Adrenal gland (tissue), 12 donors: ENCODE data around the gene THAP9. TPM values are rescaled to one million over a fixed set of nuclear protein-coding genes. Genes with fewer than 3 reads are reported as not detected.

Experiments
- DNase-seq, 7 donors: peaks; one replicate each; pipeline ENCODE4 v3.0.0-alpha.2; 2019 to 2020
- H3K27ac ChIP-seq, 5 donors: fragments of 200-600 bp; sonication (generic) in 4 of 5; 1 replicate in 3 of 5; 2 replicates in 2 of 5; pipeline versions ENCODE4 v1.5.1 to v1.8.0; 2016 to 2020; ENCODE audit warnings: mild to moderate bottlenecking in 1 of 5
- H3K27me3 ChIP-seq: fragments of 200-600 bp; 2 replicates; pipeline ENCODE4 v1.8.0; 2021
- H3K36me3 ChIP-seq, 2 donors: fragments of 200-600 bp; replicated peaks in 1 of 2; 1 replicate in 1 of 2; 2 replicates in 1 of 2; pipeline versions ENCODE4 v1.5.1 to v1.8.0; 2018 to 2022
- H3K4me1 ChIP-seq, 2 donors: fragments of 200-600 bp; replicated peaks in 1 of 2; 1 replicate in 1 of 2; 2 replicates in 1 of 2; pipeline versions ENCODE4 v1.5.1 to v1.8.0; 2018 to 2021
- H3K4me3 ChIP-seq, 4 donors: fragments of 200-600 bp; sonication (generic) in 3 of 4; one replicate each; pipeline ENCODE4 v1.5.1; 2016 to 2018
- H3K9me3 ChIP-seq, 3 donors: fragments of 200-600 bp; sonication (generic) in 1 of 3; replicated peaks in 1 of 3; 1 replicate in 2 of 3; 2 replicates in 1 of 3; pipeline versions ENCODE4 v1.5.1 to v1.8.0; 2016 to 2021
- CTCF ChIP-seq, 6 experiments: fragments of 450-650 bp in 4 of 6; fragments of 200-600 bp in 2 of 6; sonication (generic) in 1 of 6; IDR thresholded peaks; 1 replicate in 5 of 6; 2 replicates in 1 of 6; pipeline versions ENCODE4 v1.5.1 to v1.8.0; 2016 to 2021; ENCODE audit warnings: antibody characterized with exemption in 6 of 6, mild to moderate bottlenecking in 2 of 6, moderate library complexity in 1 of 6
- POLR2A ChIP-seq, 2 donors: fragments of 450-650 bp; IDR thresholded peaks; one replicate each; pipeline ENCODE4 v1.6.1; 2017; ENCODE audit warnings: antibody characterized with exemption in 2 of 2, mild to moderate bottlenecking in 2 of 2, moderate library complexity in 1 of 2
- WGBS, 4 donors: extraction: QIAGEN DNeasy Blood & Tissue Kit in 2 of 4; methylation state at CpG; one replicate each; pipeline versions ENCODE4 v1.1.5 to v1.1.7; 2013 to 2017; 5-methylcytosine and 5-hydroxymethylcytosine counted together
- intact Hi-C, 2 donors: fragments of 100-400 bp; cut with DNase I; formaldehyde crosslinking; loops; one replicate each; pipeline versions ENCODE4 v1.14.1 to v1.15.0; 2022 to 2023
- polyA plus RNA-seq, 3 donors: library from polyadenylated mRNA; stranded (reverse); fragments of 200-250 nt in 2 of 3; fragments of 350-450 nt in 1 of 3; fragmentation: Illumina TruSeq in 1 of 3; extraction: RNeasy Lipid Tissue Mini Kit (QIAGEN cat#74804) in 1 of 3; gene quantifications; one replicate each; pipeline ENCODE4 v1.2.3, GENCODE V29; 2013 to 2014
- small RNA-seq, 2 donors: library from RNA; depleted of rRNA; stranded (forward); fragments of <200 nt; gene quantifications; one replicate each; pipeline ENCODE3, GENCODE V24; 2016
- total RNA-seq, 9 donors: library from RNA; depleted of rRNA in 4 of 9; stranded (reverse); fragments of >200 nt in 4 of 9; fragments of 120-200 nt in 1 of 9; fragmentation: NEBNext Ultra II Directional in 1 of 9; extraction: Animal tissue kit (Norgen Biotek cat#: 25700) in 1 of 9; gene quantifications; one replicate each; pipeline versions ENCODE4 v1.1.0 to v1.2.4, GENCODE V29; 2013 to 2023
- donor health status: healthy with polysubstance abuse.
- donor health status: Bipolar disorder and iron deficiency.
- donor health status: DM: yes; HTN: yes; CAD: no.
- donor health status: DM: no; HTN: no; CAD: no.
- donor health status: DM: no; HTN: no; CAD: no.
- donor health status: DM: yes; HTN: yes; CAD: no.

The THAP9 gene
- total and polyA plus RNA-seq, 12 donors: 2.2 to 12.3 (median 4.0) TPM

- H3K36me3 ChIP-seq: peaks cover 0 to 4% of the 10 kb centered on the region in 2 donors
- H3K4me1 ChIP-seq: peaks cover 0 to 5% of the 10 kb centered on the region in 2 donors
- H3K27me3 ChIP-seq: no peaks in the 10 kb centered on the region
- intact Hi-C loops: no loop called here
- 93 to 100% (median 96%) methylated on average over 2 of the region's 2 CpGs for WGBS, 4 donors
- no peak for DNase-seq
- H3K27ac ChIP-seq: no peak overlapping the region
- no peak overlapping the region for H3K4me3 ChIP-seq
- TF ChIP-seq CTCF (IDR thresholded peaks at IDR 0.05) (no peak), POLR2A (IDR thresholded peaks at IDR 0.05) (no peak)
- no peaks in the 10 kb centered on the region for H3K9me3 ChIP-seq
Measured at GRCh38 chr4:82965763-82966162, 65.2 kb downstream of the THAP9 start.

- intact Hi-C loops: no loop called here
- TF ChIP-seq POLR2A (IDR thresholded peaks at IDR 0.05) (no peak), CTCF (IDR thresholded peaks at IDR 0.05) (no peak)
- no peak for DNase-seq
- Histone ChIP-seq H3K4me3 (no peak overlapping the region), H3K36me3 (peaks cover 0 to 4% of the 10 kb centered on the region in 2 donors), H3K27ac (no peak overlapping the region), H3K4me1 (no peaks in the 10 kb centered on the region), H3K27me3 (no peaks in the 10 kb centered on the region), H3K9me3 (no peaks in the 10 kb centered on the region)
- WGBS, 4 donors: 86 to 96% (median 93%) methylated on average over 4 of the region's 4 CpGs
Measured at GRCh38 chr4:82968972-82969371, 68.4 kb downstream of the THAP9 start.

- WGBS, 4 donors: 93 to 97% (median 96%) methylated on average over 2 of the region's 2 CpGs
- Histone ChIP-seq H3K27ac (no peak overlapping the region), H3K36me3 (peaks cover 0 to 5% of the 10 kb centered on the region in 2 donors), H3K4me3 (no peak overlapping the region), H3K9me3 (no peaks in the 10 kb centered on the region), H3K4me1 (no peaks in the 10 kb centered on the region), H3K27me3 (no peaks in the 10 kb centered on the region)
- no peak for DNase-seq
- intact Hi-C loops: no loop called here
- TF ChIP-seq POLR2A (IDR thresholded peaks at IDR 0.05) (no peak), CTCF (IDR thresholded peaks at IDR 0.05) (no peak)
Measured at GRCh38 chr4:82969414-82969813, 68.9 kb downstream of the THAP9 start.

Small RNAs within 50 kb of the gene (small RNA-seq; reads per million reads assigned to genes)
- gene RF00019: 0 reads per million in 2 donors

Other genes with a start within 250 kb of the THAP9 start
- gene SCD5, start 101.9 kb upstream of the THAP9 start, total RNA-seq: 100 to 1,000 TPM in 8 of 9 donors, 10 to 100 TPM in 1; 85.9 to 585 (median 384) TPM
- 100 to 1,000 TPM in 1 of 3 donors, 10 to 100 TPM in 2; 88.1 to 164 (median 96.2) TPM for gene SCD5, start 101.9 kb upstream of the THAP9 start, polyA plus RNA-seq
- gene SEC31A, start 9.6 kb upstream of the THAP9 start, total RNA-seq: 100 to 1,000 TPM; 137 to 276 (median 204) TPM
- 100 to 1,000 TPM; 182 to 355 (median 220) TPM for gene SEC31A, start 9.6 kb upstream of the THAP9 start, polyA plus RNA-seq
- 10 to 100 TPM in 5 of 9 donors, 1 to 10 TPM in 4; 6.8 to 18.2 (median 10.4) TPM for gene LIN54, start 110.1 kb downstream of the THAP9 start, total RNA-seq
- gene LIN54, start 110.1 kb downstream of the THAP9 start, polyA plus RNA-seq: 10 to 100 TPM in 1 of 3 donors, 1 to 10 TPM in 2; 1.4 to 11.0 (median 2.0) TPM
- 10 to 100 TPM; 36.5 to 89.4 (median 46.1) TPM for gene COPS4, start 134.4 kb downstream of the THAP9 start, total RNA-seq
- 100 to 1,000 TPM in 1 of 3 donors, 10 to 100 TPM in 2; 13.4 to 110 (median 18.4) TPM for gene COPS4, start 134.4 kb downstream of the THAP9 start, polyA plus RNA-seq
- gene PLAC8, start 214.0 kb downstream of the THAP9 start, total RNA-seq: 1 to 10 TPM in 8 of 9 donors, not detected in 1; 1.8 to 5.9 (median 2.8) TPM
- gene PLAC8, start 214.0 kb downstream of the THAP9 start, polyA plus RNA-seq: 10 to 100 TPM in 1 of 3 donors, 1 to 10 TPM in 2; 1.4 to 14.4 (median 4.1) TPM